Measurements from ENCODE around the gene RAD51B.

Gene RAD51B

GRCh38 chr14:68728342-68729106, 908.9 kb downstream of the RAD51B start:
- TF ChIP-seq, protein P1, sequence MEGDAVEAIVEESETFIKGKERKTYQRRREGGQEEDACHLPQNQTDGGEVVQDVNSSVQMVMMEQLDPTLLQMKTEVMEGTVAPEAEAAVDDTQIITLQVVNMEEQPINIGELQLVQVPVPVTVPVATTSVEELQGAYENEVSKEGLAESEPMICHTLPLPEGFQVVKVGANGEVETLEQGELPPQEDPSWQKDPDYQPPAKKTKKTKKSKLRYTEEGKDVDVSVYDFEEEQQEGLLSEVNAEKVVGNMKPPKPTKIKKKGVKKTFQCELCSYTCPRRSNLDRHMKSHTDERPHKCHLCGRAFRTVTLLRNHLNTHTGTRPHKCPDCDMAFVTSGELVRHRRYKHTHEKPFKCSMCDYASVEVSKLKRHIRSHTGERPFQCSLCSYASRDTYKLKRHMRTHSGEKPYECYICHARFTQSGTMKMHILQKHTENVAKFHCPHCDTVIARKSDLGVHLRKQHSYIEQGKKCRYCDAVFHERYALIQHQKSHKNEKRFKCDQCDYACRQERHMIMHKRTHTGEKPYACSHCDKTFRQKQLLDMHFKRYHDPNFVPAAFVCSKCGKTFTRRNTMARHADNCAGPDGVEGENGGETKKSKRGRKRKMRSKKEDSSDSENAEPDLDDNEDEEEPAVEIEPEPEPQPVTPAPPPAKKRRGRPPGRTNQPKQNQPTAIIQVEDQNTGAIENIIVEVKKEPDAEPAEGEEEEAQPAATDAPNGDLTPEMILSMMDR (IDR thresholded peaks at IDR 0.05; ENCODE audit: extremely low read depth, missing control alignments), result no peak
- DNase-seq (ENCODE audit: low spot score), result no peak

DNA sequence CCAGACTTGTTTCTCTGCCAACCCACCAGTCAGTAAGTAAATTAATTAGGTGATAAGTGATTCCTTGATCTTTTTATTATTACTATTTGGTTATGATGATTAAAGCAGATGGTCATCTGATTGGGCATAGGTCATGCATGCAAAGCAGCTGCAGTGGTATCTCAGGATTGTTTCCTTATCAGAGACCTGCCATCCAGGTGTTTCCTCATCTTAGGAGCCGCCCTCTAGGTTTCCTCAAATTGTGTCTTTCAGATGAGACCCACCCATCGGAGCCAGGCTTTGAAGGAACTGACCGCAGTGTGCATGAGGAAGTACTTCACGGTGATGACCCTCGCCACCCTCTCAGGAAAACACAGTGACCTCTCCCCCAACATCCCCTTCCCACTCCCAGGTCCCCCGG, 910.0 kb downstream of the RAD51B start:
- TF ChIP-seq, protein P1 (IDR thresholded peaks at IDR 0.05; ENCODE audit: extremely low read depth, missing control alignments), result no peak
- no peak for DNase-seq (ENCODE audit: low spot score)

DNA sequence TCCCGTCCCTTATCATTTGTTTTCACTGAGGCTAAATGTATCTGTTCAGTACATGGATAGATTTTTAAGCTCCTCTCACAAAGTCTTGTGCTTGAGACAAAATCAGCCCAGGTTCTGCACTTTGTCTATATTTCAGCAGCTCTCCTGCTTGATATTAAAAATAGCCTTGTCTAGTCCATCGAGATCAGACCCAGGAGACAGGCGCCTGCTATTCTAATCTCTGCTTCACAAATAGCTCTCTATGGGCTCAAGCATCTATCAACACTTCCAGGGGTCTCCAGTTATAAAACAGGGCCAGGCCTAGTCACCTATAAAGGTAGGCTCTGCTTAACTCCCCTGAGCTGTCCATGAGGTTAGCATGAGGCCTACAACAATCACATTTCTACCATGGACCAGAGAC, 910.8 kb downstream of the RAD51B start:
- no peak for DNase-seq (ENCODE audit: low spot score)
- TF ChIP-seq, protein P1 (IDR thresholded peaks at IDR 0.05; ENCODE audit: extremely low read depth, missing control alignments), result no peak

GRCh38 chr14:68730811-68731425, 911.3 kb downstream of the RAD51B start:
- no peak for DNase-seq (ENCODE audit: low spot score)
- TF ChIP-seq, protein P1 (IDR thresholded peaks at IDR 0.05; ENCODE audit: extremely low read depth, missing control alignments), result no peak

DNA sequence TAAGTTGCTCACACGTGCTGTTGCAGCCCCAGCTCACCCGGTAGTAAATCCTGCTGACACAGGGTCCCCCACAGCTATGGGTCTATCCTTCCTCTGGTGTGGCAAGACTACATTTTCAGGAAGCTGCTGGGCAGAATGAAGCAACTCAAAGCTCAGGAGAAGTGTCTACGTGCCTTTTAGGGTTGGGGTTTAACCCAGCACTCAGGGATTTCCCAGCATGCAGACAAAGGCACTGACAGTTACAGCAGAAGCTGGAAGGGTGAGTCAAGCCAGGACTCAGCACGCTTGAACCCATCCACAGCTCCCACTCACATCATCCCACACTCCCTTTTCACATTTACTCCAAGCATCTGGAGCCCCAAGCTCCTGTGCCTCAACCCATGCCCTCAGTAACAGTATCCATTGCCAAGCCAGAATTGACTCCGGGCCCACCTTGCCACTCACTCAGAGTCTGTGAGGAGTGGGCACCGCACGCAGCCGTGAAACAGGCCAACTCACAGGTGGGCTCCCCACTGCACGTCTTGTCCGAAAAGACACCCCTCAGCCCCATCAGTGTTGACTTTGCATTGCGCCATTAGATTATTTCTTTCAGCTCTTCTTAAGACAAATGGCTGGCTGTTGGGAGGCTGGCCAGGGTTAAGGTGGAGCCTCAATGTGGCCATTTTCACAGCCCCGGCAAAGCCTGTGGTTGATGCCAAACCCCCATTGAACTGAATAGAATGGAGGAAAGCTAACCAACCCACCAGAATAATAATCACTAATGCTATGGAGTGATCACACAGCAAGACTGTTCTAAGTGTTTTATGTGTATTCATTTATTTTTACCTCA, 913.7 kb downstream of the RAD51B start:
- TF ChIP-seq, protein P1 (IDR thresholded peaks at IDR 0.05; ENCODE audit: extremely low read depth, missing control alignments), result no peak
- peak; percentile 63 for DNase-seq (ENCODE audit: low spot score)

DNA sequence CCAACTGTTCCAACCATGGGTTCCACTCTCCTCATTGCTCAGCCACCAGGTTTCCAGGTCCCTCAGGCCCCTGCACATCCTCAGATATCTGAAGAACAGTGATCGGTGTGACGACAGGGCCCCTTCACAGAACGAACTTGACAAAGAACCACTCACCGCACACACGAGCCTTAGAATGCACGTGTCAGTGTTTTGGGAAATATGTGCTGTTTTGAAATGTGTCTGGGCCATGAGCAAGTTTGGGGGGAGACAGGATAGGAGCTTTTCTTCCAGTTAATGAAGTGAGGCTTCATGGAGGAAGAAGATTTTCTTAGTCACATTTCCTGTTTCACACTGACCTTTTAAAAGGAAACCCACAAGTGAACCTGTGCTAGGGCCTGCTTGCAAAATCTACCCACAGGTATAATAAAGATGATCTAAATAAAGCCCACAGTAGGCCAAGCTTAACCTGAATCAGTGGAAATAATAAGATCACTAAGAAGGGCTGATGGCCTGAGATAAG, 914.7 kb downstream of the RAD51B start:
- TF ChIP-seq, protein P1 (IDR thresholded peaks at IDR 0.05; ENCODE audit: extremely low read depth, missing control alignments), result no peak
- DNase-seq (ENCODE audit: low spot score), result peak; percentile 52

Measured in GM20000 (cell line).